NCI-H2171 treated with DMSO at 0.1 percent for 48 hours (cell line): ENCODE results near the gene GOLGA6L10.
"Not testable (repeated sequence)": the region's sequence is repeated elsewhere in the genome, so short reads cannot be mapped to it uniquely, and the experiment has no call there.

ENCODE experiments used
- DNase-seq: peaks from one replicate; lab custom pipeline; 2025; lab: John Stamatoyannopoulos, UW

GOLGA6L10 gene

GRCh38 chr15:82299511-82299914, 49.8 kb downstream of the GOLGA6L10 start:
- not testable (repeated sequence) for DNase-seq

- DNase-seq, result no peak
Measured at GRCh38 chr15:82298520-82298919, 50.8 kb downstream of the GOLGA6L10 start.

GRCh38 chr15:82298032-82298431, 51.2 kb downstream of the GOLGA6L10 start:
- DNase-seq, result no peak

- no peak for DNase-seq
Measured at GRCh38 chr15:82297546-82297945, 51.7 kb downstream of the GOLGA6L10 start.

GRCh38 chr15:82294061-82294690, 55.1 kb downstream of the GOLGA6L10 start:
- DNase-seq, result no peak

- no peak for DNase-seq
Measured at GRCh38 chr15:82292271-82292670, 57.0 kb downstream of the GOLGA6L10 start.
